ENCODE data around the gene FMNL2.

- no peak for TF ChIP-seq CTCF (IDR thresholded peaks at IDR 0.05 in 4 of 5, conservative IDR thresholded peaks at IDR 0.05 in 1 of 5)
- TF ChIP-seq POLR2A (IDR thresholded peaks at IDR 0.05): no peak
These were observed 199.6 kb downstream of the FMNL2 start for GRCh38 chr2:152534460-152535135.

All from gastrocnemius medialis (tissue), 4 donors.